ENCODE measurements around the gene IGF2. TPM values are rescaled to one million over a fixed set of nuclear protein-coding genes. Genes with fewer than 3 reads are reported as not detected.
A peak's percentile ranks its signal among the peaks of the same experiment; 100 is the strongest.

IGF2 gene
- total and polyA plus RNA-seq, 2 of the 8 experiments (the other 6 are each of a cell fraction or from before 2014, with no cell fraction given): 0.74 to 1.5 TPM

GRCh38 chr11:2169626-2170570 is 30.7 kb upstream of the IGF2 start:
- Histone ChIP-seq H3K56ac (replicated peaks; ENCODE audit: insufficient read length, low read depth, low read length) (no peak overlapping the region), H3K79me2 (ENCODE audit: control insufficient read depth in 1 of 2, insufficient read depth in 2 of 2, low read length in 2 of 2) (no peaks in the 10 kb centered on the region), H4K5ac (ENCODE audit: insufficient read length, low read depth, low read length) (no peak overlapping the region), H3K23me2 (ENCODE audit: low read depth, low read length) (no peaks in the 10 kb centered on the region), H2BK5ac (ENCODE audit: low read depth, low read length) (no peak overlapping the region), H3K14ac (ENCODE audit: insufficient read length) (no peak overlapping the region), H3K27ac (ENCODE audit: low read depth, low read length) (no peak overlapping the region), H3K4ac (replicated peaks; ENCODE audit: insufficient read length, low read depth, low read length) (no peak overlapping the region), H2BK20ac (ENCODE audit: low read length) (no peak overlapping the region), H3K23ac (ENCODE audit: insufficient read length) (no peak overlapping the region), H3K4me1 (replicated peaks in 1 of 4; ENCODE audit: control insufficient read depth in 3 of 4, insufficient read depth in 4 of 4, low read length in 3 of 4) (peaks cover 0 to 6% (median 1%) of the 10 kb centered on the region in 4 experiments; a peak in 2 of 7 replicates), H3K9me3 (ENCODE audit: insufficient read depth in 2 of 2, low read depth in 1 of 2, low read length in 1 of 2) (no peaks in the 10 kb centered on the region), H3K36me3 (ENCODE audit: control insufficient read depth in 2 of 4, insufficient read depth in 4 of 4, low read length in 3 of 4) (no peaks in the 10 kb centered on the region; a peak in 1 of 8 replicates), H4K8ac (ENCODE audit: extremely low read depth, insufficient read depth, low read length) (peak overlapping the region; percentile 68; the same call in 1 of the 2 replicates), H3K4me3 (ENCODE audit: extremely low read depth in 1 of 4, insufficient read depth in 2 of 4, low read depth in 3 of 4, low read length in 4 of 4) (no peak overlapping the region), H3K4me2 (ENCODE audit: insufficient read depth in 1 of 2, low read depth in 2 of 2, low read length in 2 of 2) (no peak overlapping the region), H4K91ac (replicated peaks; ENCODE audit: insufficient read length, low read length) (no peak overlapping the region), H3K9ac (replicated peaks in 1 of 4; ENCODE audit: extremely low read depth in 1 of 4, low read depth in 3 of 4, low read length in 3 of 4) (no peak overlapping the region), H2BK120ac (replicated peaks; ENCODE audit: low read depth, low read length) (no peak overlapping the region), H4K20me1 (replicated peaks in 1 of 2; ENCODE audit: control insufficient read depth in 1 of 2, insufficient read depth in 2 of 2, low read length in 2 of 2) (no peaks in the 10 kb centered on the region), H2BK12ac (ENCODE audit: low read depth, low read length) (no peak overlapping the region), H3K18ac (ENCODE audit: extremely low read depth, low read length) (no peak overlapping the region), H3K79me1 (ENCODE audit: low read depth, low read length) (no peaks in the 10 kb centered on the region), H2AFZ (ENCODE audit: low read length) (no peak overlapping the region), H3K27me3 (replicated peaks in 1 of 4; ENCODE audit: control insufficient read depth in 3 of 4, extremely low read depth in 1 of 4, insufficient read depth in 3 of 4, low read length in 3 of 4) (peaks cover 0 to 14% (median 0%) of the 10 kb centered on the region in 4 experiments; a peak in 3 of 7 replicates), H2AK5ac (ENCODE audit: low read depth, low read length) (no peak overlapping the region), H2BK15ac (ENCODE audit: low read length) (no peak overlapping the region)
- ChIA-PET POLR2A (ENCODE audit: partially characterized antibody) (no interaction called here), CTCF (ENCODE audit: partially characterized antibody) (interaction anchor here (0.6 to 20.6 kb wide), 10 partner anchors 15 to 253 kb away, joined by 3 to 244 read pairs (median 4); partner anchors contain the start of gene INS)
- FAIRE-seq: no peak
- 89% methylated on average over 24 of the region's 45 CpGs; no CpG with 5 or more reads in 1 of the 2 experiments for WGBS, 2 experiments (ENCODE audit: extremely low coverage in 1 of 2, insufficient coverage in 1 of 2, insufficient read length in 1 of 2, insufficient replicate concordance in 2 of 2, low coverage in 1 of 2, low lambda C conversion rate in 2 of 2, missing lambda C conversion rate in 1 of 2)
- DNase-seq (ENCODE audit: low read depth in 1 of 2, low spot score in 2 of 2): no peak

All from H1 (cell line).